SK-N-DZ (cell line): ENCODE measurements around the gene FAM200C. TPM values are rescaled to one million over a fixed set of nuclear protein-coding genes. Genes with fewer than 3 reads are reported as not detected.
A peak's percentile ranks its signal among the peaks of the same experiment; 100 is the strongest.

Source experiments
- DNase-seq: peaks from one replicate; pipeline ENCODE4 v3.0.0-alpha.2; 2015; ENCODE audit warnings: low spot score
- polyA plus RNA-seq, 2 experiments: library from polyadenylated mRNA; depleted of rRNA; stranded (reverse); fragments of >200 nt; gene quantifications; 2 replicates each; pipeline ENCODE4 v1.2.3, GENCODE V29; 2014

Gene FAM200C
- 20.6 and 21.3 TPM in 2 replicates for polyA plus RNA-seq (2014; cell fraction: cytosol; rRNA removed)
- polyA plus RNA-seq (2014; cell fraction: nucleus; rRNA removed): 24.8 and 24.9 TPM in 2 replicates

- DNase-seq: peak; percentile 95
Observed at GRCh38 chr5:160399402-160400353, at the start of gene FAM200C. TSS of gene FAM200C (minus strand) at chr5:160400054. CDS start at chr5:160395490, 4,564 bp downstream.

- DNase-seq: no peak
Observed at GRCh38 chr5:160449458-160449857, 49.6 kb upstream of the FAM200C start.

GRCh38 chr5:160448886-160449285 lies 49.0 kb upstream of the FAM200C start:
- no peak for DNase-seq

GRCh38 chr5:160445751-160446150 lies 45.9 kb upstream of the FAM200C start:
- DNase-seq: no peak

GRCh38 chr5:160445132-160445531 lies 45.3 kb upstream of the FAM200C start:
- DNase-seq: no peak

GRCh38 chr5:160444407-160444806 lies 44.6 kb upstream of the FAM200C start:
- no peak for DNase-seq

- no peak for DNase-seq
Observed at GRCh38 chr5:160442824-160443431, 43.1 kb upstream of the FAM200C start.

GRCh38 chr5:160441311-160441781 lies 41.5 kb upstream of the FAM200C start:
- no peak for DNase-seq

GRCh38 chr5:160439205-160439600 lies 39.3 kb upstream of the FAM200C start:
- peak; percentile 78 for DNase-seq

GRCh38 chr5:160438316-160439204 lies 38.7 kb upstream of the FAM200C start:
- DNase-seq: peak; percentile 72

GRCh38 chr5:160437271-160437670 lies 37.4 kb upstream of the FAM200C start:
- no peak for DNase-seq

GRCh38 chr5:160436661-160437060 lies 36.8 kb upstream of the FAM200C start:
- DNase-seq: peak; percentile 32

- no peak for DNase-seq
Observed at GRCh38 chr5:160436017-160436416, 36.2 kb upstream of the FAM200C start.

GRCh38 chr5:160435532-160435931 lies 35.7 kb upstream of the FAM200C start:
- no peak for DNase-seq

GRCh38 chr5:160434022-160434531 lies 34.2 kb upstream of the FAM200C start:
- peak; percentile 69 for DNase-seq

- DNase-seq: no peak
Observed at GRCh38 chr5:160432787-160433186, 32.9 kb upstream of the FAM200C start.

GRCh38 chr5:160432196-160432595 lies 32.3 kb upstream of the FAM200C start:
- no peak for DNase-seq

- no peak for DNase-seq
Observed at GRCh38 chr5:160427607-160428006, 27.8 kb upstream of the FAM200C start.

- DNase-seq: no peak
Observed at GRCh38 chr5:160423099-160423498, 23.2 kb upstream of the FAM200C start.

- peak; percentile 98 for DNase-seq
Observed at GRCh38 chr5:160421625-160422258, 21.9 kb upstream of the FAM200C start, which contains the start of gene PTTG1. TSS of gene PTTG1 (plus strand) at chr5:160421855. CDS start at chr5:160422313, 458 bp downstream.

GRCh38 chr5:160420331-160420610 lies 20.4 kb upstream of the FAM200C start:
- DNase-seq: no peak
